ENCODE measurements around the gene SORL1-AS1.

The SORL1-AS1 gene

GRCh38 chr11:121451178-121451985 lies 1.4 kb downstream of the SORL1-AS1 start:
- DNase-seq: no peak

GRCh38 chr11:121450401-121450800 lies 2.4 kb downstream of the SORL1-AS1 start:
- DNase-seq: no peak

GRCh38 chr11:121449626-121450025 lies 3.1 kb downstream of the SORL1-AS1 start:
- DNase-seq: no peak

GRCh38 chr11:121449123-121449522 lies 3.6 kb downstream of the SORL1-AS1 start:
- no peak for DNase-seq

GRCh38 chr11:121448431-121448941 lies 4.3 kb downstream of the SORL1-AS1 start:
- DNase-seq: no peak

GRCh38 chr11:121448011-121448410 lies 4.8 kb downstream of the SORL1-AS1 start:
- no peak for DNase-seq

- no peak for DNase-seq
Observed at GRCh38 chr11:121446752-121447156, 6.0 kb downstream of the SORL1-AS1 start.

GRCh38 chr11:121445071-121445768 lies 7.5 kb downstream of the SORL1-AS1 start:
- DNase-seq: no peak

GRCh38 chr11:121444526-121444925 lies 8.2 kb downstream of the SORL1-AS1 start:
- no peak for DNase-seq

- no peak for DNase-seq
Observed at GRCh38 chr11:121443688-121444275, 9.0 kb downstream of the SORL1-AS1 start.

GRCh38 chr11:121441521-121441920 lies 11.2 kb downstream of the SORL1-AS1 start:
- no peak for DNase-seq

- DNase-seq: no peak
Observed at GRCh38 chr11:121439759-121440158, 13.0 kb downstream of the SORL1-AS1 start.

- DNase-seq: no peak
Observed at GRCh38 chr11:121439337-121439736, 13.4 kb downstream of the SORL1-AS1 start.

GRCh38 chr11:121437686-121438078 lies 15.1 kb downstream of the SORL1-AS1 start:
- DNase-seq: no peak

- DNase-seq: no peak
Observed at GRCh38 chr11:121437018-121437685, 15.6 kb downstream of the SORL1-AS1 start.

GRCh38 chr11:121435551-121436511 lies 16.9 kb downstream of the SORL1-AS1 start:
- no peak for DNase-seq

- no peak for DNase-seq
Observed at GRCh38 chr11:121435132-121435531, 17.6 kb downstream of the SORL1-AS1 start.

- no peak for DNase-seq
Observed at GRCh38 chr11:121431820-121432526, 20.8 kb downstream of the SORL1-AS1 start.

GRCh38 chr11:121429556-121429955 lies 23.2 kb downstream of the SORL1-AS1 start:
- DNase-seq: no peak

- no peak for DNase-seq
Observed at GRCh38 chr11:121427400-121427744, 25.4 kb downstream of the SORL1-AS1 start.
